Measurements from ENCODE around the gene TLCD5.

TLCD5 gene

GRCh38 chr11:120338107-120338933 is 13.2 kb downstream of the TLCD5 start:
- DNase-seq, result no peak

GRCh38 chr11:120339394-120339890 is 14.3 kb downstream of the TLCD5 start:
- DNase-seq, result no peak

- DNase-seq, result no peak
Observed at GRCh38 chr11:120340529-120340928, 15.4 kb downstream of the TLCD5 start.

- no peak for DNase-seq
Observed at GRCh38 chr11:120342226-120342625, 17.1 kb downstream of the TLCD5 start.

GRCh38 chr11:120342678-120343077 is 17.6 kb downstream of the TLCD5 start:
- DNase-seq, result no peak

GRCh38 chr11:120343429-120343828 is 18.3 kb downstream of the TLCD5 start:
- no peak for DNase-seq

GRCh38 chr11:120344302-120345004 is 19.4 kb downstream of the TLCD5 start:
- DNase-seq, result no peak

- no peak for DNase-seq
Observed at GRCh38 chr11:120346233-120346632, 21.1 kb downstream of the TLCD5 start.

GRCh38 chr11:120350637-120351036 is 25.5 kb downstream of the TLCD5 start:
- no peak for DNase-seq

GRCh38 chr11:120352405-120352804 is 27.3 kb downstream of the TLCD5 start:
- no peak for DNase-seq

- DNase-seq, result no peak
Observed at GRCh38 chr11:120354068-120354467, 29.0 kb downstream of the TLCD5 start.

GRCh38 chr11:120354779-120355178 is 29.7 kb downstream of the TLCD5 start:
- DNase-seq, result no peak

- no peak for DNase-seq
Observed at GRCh38 chr11:120357620-120358019, 32.5 kb downstream of the TLCD5 start.

GRCh38 chr11:120358729-120359128 is 33.6 kb downstream of the TLCD5 start:
- no peak for DNase-seq

GRCh38 chr11:120363436-120363835 is 38.3 kb downstream of the TLCD5 start:
- no peak for DNase-seq

- no peak for DNase-seq
Observed at GRCh38 chr11:120365512-120365911, 40.4 kb downstream of the TLCD5 start.

- no peak for DNase-seq
Observed at GRCh38 chr11:120372296-120372695, 47.2 kb downstream of the TLCD5 start.

- DNase-seq, result no peak
Observed at GRCh38 chr11:120375076-120375475, 50.0 kb downstream of the TLCD5 start.

GRCh38 chr11:120376547-120377182 is 51.6 kb downstream of the TLCD5 start:
- no peak for DNase-seq

- no peak for DNase-seq
Observed at GRCh38 chr11:120378474-120378873, 53.4 kb downstream of the TLCD5 start.

- no peak for DNase-seq
Observed at GRCh38 chr11:120381401-120381800, 56.3 kb downstream of the TLCD5 start.
